Stimulated activated CD4-positive, alpha-beta T cell treated with anti-CD3 and anti-CD28 coated beads, Interleukin-4, amount 100 ng/mL, for 48 hours (primary cell): ENCODE results near the gene CEP250.
A peak's percentile ranks its signal among the peaks of the same experiment; 100 is the strongest.
"Not testable (repeated sequence)": the region's sequence is repeated elsewhere in the genome, so short reads cannot be mapped to it uniquely, and the experiment has no call there.

Experiments
- DNase-seq, 2 donors: peaks; one replicate each; pipeline ENCODE4 v3.0.0-alpha.2; 2020; ENCODE audit warnings: low read depth in 2 of 2

CEP250 gene, protein sequence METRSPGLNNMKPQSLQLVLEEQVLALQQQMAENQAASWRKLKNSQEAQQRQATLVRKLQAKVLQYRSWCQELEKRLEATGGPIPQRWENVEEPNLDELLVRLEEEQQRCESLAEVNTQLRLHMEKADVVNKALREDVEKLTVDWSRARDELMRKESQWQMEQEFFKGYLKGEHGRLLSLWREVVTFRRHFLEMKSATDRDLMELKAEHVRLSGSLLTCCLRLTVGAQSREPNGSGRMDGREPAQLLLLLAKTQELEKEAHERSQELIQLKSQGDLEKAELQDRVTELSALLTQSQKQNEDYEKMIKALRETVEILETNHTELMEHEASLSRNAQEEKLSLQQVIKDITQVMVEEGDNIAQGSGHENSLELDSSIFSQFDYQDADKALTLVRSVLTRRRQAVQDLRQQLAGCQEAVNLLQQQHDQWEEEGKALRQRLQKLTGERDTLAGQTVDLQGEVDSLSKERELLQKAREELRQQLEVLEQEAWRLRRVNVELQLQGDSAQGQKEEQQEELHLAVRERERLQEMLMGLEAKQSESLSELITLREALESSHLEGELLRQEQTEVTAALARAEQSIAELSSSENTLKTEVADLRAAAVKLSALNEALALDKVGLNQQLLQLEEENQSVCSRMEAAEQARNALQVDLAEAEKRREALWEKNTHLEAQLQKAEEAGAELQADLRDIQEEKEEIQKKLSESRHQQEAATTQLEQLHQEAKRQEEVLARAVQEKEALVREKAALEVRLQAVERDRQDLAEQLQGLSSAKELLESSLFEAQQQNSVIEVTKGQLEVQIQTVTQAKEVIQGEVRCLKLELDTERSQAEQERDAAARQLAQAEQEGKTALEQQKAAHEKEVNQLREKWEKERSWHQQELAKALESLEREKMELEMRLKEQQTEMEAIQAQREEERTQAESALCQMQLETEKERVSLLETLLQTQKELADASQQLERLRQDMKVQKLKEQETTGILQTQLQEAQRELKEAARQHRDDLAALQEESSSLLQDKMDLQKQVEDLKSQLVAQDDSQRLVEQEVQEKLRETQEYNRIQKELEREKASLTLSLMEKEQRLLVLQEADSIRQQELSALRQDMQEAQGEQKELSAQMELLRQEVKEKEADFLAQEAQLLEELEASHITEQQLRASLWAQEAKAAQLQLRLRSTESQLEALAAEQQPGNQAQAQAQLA (N-terminal part only)

DNA sequence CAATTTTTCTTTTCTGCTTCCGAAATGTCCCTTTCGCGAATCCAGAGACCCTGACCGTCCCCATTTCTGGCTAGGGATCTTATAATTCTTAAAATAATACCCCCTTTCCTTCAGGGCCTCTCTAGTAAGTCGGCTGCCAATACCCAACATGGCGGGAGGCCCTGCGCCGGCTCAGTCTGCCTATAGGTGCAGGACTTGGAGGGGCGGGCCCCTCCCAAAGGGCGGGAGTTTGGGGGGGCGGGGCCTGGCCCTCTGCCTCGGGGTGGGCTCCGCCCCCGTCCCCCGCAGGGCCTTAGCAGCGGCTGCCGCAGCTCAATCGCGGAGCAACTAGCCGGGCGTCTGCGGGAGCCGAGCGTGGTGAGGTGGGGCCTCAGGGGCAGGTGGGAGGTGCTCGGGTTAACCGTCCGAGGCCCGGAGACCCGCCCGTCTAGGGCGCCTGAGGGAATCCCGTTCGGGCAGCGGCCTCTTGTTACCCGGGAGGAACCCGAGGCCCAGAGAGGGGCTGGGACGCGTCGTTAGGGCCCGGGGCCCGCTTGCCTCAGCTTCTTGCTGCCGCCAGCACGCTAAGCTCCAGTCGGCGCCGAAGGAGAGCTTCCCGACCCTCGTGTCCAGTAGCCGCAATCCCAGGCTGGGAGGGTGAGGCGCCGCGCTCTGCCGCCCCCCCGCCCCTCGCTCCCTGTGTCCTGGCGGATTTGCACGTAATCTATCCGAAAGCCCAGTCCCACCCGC is at the start of gene CEP250:
CEP250 (plus strand) TSS at position 718 of the 729 bp plus-strand sequence. CDS start 6,770 bp downstream, outside the sequence.
- DNase-seq = peak; percentile 92 to 94

- DNase-seq = no peak
These were observed 49.6 kb upstream of the CEP250 start for GRCh38 chr20:35405775-35406174.

DNA sequence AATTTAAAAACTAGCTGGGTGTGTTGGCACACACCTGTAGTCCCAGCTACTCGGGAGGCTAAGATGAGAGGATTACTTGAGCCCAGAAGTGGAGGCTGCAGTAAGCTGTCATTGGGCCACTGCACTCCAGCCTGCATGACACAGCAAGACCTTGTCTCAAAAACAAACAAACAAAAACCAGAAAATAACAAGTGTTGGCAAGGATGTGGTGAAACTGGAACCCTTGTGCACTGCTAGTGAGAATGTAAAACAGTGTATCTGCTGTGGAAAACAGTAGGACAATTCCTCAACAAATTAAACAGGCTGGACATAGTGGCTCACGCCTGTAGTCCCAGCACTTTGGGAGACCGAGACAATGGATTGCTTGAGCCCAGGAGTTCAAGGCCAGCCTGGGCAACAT is 47.1 kb upstream of the CEP250 start:
- DNase-seq = no peak

DNA sequence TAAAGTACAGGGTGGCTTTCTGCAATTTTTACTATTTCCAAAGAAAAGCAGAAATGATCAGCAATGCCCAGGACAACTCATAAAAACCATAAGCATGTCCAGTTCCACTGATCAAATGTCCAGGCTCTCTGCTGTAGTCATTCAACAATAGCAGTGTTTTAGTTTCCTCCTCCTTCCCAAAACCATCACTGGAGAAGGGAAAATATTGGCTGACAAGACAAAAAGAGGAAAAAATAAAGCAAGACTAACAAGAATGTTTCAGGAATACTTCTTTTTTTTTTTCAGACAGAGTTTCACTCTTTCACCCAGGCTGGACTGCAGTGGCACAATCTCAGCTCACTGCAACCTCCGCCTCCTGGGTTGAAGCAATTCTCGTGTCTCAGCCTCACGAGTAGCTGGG is 45.9 kb upstream of the CEP250 start:
- DNase-seq = no peak

DNA sequence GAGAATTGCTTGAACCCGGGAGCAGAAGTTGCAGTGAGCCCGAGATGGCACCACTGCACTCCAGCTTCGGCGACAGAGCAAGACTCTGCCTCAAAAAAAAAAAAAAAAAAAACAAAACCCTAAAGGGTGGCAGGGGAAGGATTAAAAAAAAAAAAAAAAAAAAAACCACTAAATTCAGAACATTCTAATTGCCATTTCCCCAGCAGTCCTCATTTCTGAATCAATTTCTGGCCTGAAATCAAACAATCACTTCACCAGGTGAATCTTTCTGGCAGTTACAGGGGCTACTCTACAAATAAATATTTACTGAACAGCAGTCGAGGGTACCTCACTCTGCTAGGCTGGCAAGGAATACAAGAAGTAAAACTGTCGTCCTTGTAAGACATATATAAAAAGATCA is 44.8 kb upstream of the CEP250 start:
- no peak for DNase-seq

GRCh38 chr20:35421322-35421721 is 34.1 kb upstream of the CEP250 start:
- DNase-seq = no peak

GRCh38 chr20:35431621-35432429 is 23.6 kb upstream of the CEP250 start:
- no peak for DNase-seq

DNA sequence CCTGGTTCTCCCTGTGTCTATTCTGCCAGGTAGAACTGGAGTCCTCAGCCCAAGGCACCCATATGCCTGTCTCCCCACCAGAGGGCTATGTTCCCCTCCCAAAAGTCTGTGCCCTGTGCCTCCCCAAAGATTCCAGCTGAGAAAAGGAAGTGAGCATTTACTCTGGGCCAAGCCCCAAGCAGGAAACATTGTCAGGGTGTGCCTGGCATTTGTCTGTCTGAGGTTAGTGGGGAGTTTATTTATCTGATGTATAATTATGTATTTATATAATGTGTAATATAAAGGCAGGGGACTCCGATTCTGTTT is 23.0 kb upstream of the CEP250 start:
- DNase-seq = no peak

GRCh38 chr20:35433337-35433736 is 22.1 kb upstream of the CEP250 start:
- no peak for DNase-seq

GRCh38 chr20:35434085-35435005 is 21.1 kb upstream of the CEP250 start:
- DNase-seq = no peak

DNA sequence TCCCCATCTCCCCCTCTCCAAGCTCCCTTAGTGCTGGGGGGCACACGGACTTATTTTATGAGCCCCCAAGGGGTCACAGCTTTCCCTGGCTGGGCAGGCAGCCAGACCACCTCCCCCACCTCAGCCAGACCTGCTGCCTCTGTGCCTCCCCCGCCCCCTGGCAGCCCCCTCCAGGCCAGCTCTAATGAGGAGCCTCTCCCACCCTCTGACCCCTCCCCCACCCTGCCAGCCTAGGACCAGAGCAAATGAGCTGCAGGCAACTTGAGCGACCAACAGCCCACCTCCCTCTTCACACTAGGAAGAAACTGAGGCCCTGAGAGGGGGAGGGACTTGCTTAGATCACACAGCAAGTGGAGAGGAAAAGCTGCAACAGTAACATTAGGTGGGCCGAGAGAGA is 19.2 kb upstream of the CEP250 start:
- no peak for DNase-seq

DNA sequence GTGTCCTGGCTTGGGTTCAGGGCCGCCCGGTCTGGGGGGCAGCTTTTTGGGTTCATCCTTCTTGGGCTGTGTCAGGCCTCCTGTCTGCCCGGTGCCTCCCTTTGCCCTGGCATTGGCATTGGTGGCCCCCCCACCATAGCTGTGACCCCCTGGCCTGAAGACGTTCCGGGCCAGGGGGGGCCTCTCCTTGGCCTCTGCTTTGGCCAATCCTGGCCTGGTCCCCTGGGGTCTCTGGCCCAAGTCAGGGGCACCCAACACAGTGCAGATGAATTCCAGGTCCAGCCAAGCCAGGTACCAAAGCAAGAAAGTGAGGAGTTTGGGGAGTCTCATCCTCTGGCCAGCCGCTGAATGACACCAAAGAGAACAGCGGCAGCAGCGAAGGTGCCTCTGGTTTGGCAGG is 17.8 kb upstream of the CEP250 start:
- DNase-seq = no peak

DNA sequence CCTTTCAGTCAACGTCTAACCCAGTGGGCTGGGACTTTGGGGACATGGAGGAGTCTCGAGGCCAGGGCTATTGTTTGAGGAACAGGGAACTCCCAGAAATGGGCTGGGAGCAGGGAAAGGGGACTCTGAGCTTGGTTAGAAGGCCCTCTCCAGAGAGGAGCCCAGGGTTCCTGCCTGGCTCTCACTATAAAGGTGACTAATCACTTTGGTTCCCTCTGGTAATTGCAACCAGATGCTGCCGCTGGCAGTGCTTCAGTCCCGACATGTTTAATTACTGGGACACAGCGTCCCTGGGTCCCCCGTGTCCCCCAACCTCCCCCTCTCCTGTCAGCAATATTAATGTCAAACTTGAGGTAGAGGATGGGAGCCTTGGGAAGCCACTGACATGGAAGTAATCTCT is 12.4 kb upstream of the CEP250 start:
- no peak for DNase-seq

DNA sequence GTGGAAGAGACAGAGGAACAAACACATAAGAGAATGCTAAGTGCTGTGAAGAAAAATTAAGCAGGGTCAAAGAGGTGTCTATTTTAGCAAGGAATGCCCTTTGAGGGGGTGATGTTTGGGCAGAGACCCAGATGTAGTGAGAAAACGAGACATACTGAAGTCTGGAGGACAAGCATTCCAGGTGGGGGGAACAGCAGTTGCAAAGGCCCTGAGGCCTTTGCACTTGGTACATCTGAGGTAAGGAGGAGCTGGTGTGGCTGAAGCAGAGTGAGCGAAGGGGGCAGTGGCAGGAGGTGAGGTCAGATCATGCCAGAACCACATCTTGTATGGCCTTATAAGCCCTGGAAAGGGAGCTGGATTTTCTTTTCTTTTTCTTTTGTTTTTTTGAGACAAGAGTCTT is 11.2 kb upstream of the CEP250 start:
- no peak for DNase-seq

GRCh38 chr20:35446356-35447078 is 8.9 kb upstream of the CEP250 start:
- DNase-seq = no peak

DNA sequence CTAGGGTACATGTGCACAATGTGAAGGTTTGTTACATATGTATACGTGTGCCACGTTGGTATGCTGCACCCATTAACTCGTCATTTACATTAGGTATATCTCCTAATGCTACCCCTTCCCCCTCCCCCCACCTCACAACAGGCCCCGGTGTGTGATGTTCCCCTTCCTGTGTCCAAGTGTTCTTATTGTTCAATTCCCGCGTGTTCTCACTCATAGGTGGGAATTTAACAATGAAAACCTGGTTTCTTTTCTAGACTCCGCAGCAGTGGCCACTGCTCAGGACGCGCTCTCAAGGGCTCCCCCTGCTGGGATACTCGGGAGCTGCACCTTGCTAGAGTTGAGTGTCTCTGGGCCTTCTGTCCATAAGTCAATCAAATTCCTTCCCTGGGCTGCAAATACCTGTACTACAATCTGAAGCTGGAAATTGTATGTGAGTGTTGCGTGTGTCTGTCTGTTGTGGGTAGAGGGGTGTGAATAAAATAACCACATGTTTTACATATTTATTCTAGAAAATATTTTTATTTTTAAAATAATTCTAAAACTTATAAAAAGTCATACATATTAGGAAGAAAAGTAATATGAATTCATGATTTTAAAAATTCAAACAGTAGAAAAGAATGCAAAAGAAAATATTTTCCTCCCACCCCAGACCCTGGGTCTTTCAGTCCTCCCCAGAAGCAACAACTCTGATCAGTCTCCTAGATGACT is 8.2 kb upstream of the CEP250 start:
- peak; percentile 85 to 98 for DNase-seq

DNA sequence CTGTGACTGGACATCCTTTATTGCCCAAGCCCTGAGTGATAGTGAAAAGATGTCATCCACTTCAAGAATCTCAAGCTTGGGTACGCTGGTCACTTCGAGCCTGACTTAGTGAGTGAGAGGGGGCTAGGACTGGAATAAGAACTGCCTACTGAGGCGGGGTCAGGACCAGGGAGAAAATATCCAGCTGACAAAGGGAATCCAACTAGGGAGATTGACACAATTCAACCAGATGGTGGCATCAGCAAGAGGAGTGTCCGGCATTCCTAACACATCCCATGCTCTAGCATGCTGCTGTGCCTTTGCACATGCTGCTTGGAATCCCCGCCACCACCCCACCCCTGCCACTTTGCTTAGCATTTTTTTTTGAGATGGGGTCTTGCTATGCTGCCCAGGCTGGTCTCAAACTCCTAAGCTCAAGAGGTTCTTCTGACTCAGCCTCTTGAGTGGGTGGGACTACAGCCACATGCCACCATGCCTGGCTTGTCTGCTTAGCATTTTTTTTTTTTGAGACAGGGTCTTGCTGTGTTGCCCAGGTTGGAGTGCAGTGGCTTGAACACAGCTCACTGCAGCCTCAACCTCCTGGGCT is 6.5 kb upstream of the CEP250 start:
- no peak for DNase-seq

DNA sequence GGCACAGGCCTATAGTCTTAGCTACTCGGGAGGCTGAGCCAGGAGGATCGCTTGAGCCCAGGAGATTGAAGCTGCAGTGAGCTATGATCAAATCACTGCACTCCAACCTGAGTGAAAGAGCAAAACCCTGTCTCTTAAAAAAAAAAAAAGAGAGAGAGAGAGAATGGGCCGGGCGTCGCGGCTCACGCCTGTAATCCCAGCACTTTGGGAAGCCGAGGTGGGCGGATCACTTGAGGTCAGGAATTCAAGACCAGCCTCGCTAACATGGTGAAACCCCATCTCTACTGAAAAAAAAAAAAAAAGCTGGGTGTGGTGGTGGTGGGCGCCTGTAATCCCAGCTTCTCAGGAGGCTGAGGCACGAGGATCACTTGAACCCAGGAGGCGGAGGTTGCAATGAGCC is 5.5 kb upstream of the CEP250 start:
- DNase-seq = not testable (repeated sequence)
